Stimulated activated CD8-positive, alpha-beta memory T cell treated with anti-CD3 and anti-CD28 coated beads, Interleukin-7, amount 100 ng/mL, for 48 hours (primary cell): ENCODE results near the gene KIF17.
A peak's percentile ranks its signal among the peaks of the same experiment; 100 is the strongest.

Experiments
- DNase-seq, 2 donors: peaks; one replicate each; pipeline ENCODE4 v3.0.0-alpha.2; 2020; ENCODE audit warnings: low read depth in 1 of 2; ENCODE audit errors: extremely low read depth in 1 of 2

The KIF17 gene

DNA sequence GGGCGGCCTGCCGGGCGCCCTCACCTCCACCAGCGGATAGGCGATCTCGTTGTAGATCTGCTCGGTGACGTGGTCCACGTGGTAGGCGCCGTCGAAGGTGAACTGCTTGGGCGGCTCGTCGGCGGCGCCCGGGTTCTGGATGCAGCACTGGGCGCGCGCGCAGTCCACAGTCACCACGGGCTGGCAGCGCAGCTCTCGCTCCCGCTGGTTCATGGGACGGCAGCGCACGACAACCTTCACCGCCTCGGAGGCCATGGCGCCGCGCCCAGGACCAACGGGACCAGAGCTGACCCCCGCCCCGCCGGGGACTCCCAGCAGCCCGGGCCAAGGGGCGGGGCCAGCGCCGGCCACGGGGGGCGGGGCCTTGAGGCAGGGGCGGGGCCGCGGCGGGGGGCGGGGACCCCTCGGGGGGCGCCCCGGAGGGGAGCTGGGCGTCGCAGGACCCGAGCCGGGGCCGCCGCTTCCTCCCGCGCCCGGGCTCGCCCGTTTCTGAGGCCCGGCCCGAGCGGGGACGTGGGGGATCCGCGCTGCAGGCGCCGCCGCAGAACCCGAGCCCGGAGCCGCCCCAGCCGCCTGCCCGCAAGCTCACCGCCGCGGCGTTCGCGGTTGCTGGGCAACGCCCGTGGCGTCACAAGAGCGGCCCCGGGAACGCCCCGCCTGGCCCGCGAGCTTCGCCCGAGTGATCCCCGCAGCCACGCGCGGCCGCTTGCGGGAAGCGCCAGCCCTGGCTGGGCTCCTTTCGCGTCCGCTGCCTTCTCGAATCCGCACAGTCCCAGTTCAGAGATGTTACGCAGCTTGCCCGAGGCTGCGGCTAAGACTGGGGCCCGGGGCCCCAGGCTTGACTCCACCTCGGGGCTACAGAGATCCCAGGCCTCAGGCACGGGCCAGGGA lies at the start of gene KIF17:
TSS of gene KIF17 (minus strand) at position 556 of the 891 bp plus-strand sequence. CDS start at position 255, 301 bp downstream.
- DNase-seq = peak in 1 of 2 donors; percentile 26

DNA sequence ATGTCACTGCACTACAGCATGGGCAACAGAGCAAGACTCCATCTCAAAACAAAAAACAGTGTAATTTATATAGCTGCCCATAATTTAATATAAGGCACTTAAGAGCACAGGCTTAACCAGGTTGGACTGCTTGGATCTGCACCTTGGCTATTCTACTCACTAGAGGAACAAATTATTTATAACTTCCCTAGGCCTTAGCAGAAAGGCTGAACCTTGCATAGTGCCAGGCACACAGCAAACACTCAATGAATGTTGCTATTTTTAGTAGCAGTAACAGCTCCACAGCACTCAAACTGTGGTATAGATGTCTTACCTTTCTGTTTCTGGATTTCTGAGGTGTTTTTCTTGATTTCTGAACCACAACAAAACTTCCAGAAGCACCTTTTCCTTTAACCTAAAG lies 49.5 kb upstream of the KIF17 start:
- DNase-seq = no peak

DNA sequence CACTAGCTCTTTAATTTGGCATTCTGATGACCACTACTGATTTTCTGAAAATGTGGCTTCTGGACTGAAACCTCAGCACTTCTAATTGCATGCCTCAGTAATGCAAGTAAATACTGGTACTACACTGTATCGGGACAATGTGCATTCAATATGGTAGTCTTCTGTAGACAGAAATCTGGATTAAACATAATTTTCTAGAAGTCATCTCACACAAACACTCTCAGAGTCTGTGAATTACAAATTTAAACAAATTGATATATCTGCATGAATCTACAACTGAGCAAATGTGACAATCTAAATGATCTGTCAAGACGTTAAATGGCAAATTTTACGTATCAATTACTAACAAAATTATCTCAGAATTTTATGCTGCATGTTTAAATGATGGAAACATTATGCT lies 45.6 kb upstream of the KIF17 start:
- no peak for DNase-seq

- no peak for DNase-seq
These were observed 42.5 kb upstream of the KIF17 start for GRCh38 chr1:20760322-20760721.

- DNase-seq = no peak
These were observed 35.8 kb upstream of the KIF17 start for GRCh38 chr1:20753589-20753988.

- no peak for DNase-seq
These were observed 33.7 kb upstream of the KIF17 start for GRCh38 chr1:20751462-20751990.

DNA sequence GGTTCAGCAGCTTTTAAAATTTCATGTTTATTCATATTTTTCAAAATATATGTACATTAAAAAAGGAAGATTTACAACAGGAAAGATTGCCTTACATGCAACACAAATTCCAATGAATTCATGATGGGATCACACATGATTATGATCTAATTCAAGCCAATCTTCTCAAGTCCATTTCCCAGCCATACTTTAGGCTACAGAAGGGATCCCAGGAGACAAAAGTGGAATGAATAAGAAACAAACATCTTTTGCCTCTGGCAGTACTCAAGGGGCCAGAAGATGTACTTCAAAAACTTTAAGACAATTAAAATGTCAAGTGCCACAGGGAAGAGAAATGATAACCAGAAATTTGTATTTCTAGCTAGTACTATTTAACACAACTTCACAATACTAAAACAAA lies 24.9 kb upstream of the KIF17 start:
- no peak for DNase-seq

DNA sequence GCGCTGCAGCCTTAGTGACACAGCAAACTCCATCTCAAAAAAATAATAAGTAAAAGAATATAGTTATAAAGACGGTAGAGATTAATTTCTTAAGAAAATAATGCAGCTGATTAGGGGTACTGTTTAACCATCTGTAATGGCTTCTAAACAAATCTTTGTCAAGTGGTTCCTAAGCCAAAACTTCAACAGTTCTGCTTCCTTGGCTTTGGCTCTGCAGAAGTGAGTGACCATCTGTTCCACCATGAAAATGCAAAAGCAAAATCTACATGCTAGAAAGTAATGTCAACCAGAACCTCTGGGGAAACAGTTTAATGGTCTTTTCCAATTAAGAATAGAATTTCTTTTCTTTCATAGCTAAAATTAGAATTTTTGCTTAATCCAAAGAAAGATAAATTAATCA lies 23.0 kb upstream of the KIF17 start:
- DNase-seq = no peak

DNA sequence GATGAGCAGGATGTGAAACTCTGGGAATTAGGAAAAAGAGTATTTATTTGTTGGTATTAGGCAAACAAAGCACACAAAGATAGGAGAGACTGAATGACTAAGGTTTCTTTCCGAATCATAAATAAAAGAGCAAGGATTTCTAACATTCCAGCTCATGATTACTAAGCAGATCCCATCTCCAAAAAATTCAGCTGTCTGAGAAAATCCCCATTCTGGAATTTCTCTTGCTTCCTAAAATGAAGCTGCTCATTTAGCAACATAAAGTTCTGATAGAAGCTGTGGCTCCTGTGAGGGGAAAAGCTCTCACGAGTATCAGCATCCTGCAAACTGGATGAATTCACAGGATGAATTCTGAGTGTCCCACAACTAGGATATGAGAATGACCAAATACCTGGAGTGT lies 21.4 kb upstream of the KIF17 start:
- DNase-seq = no peak

- no peak for DNase-seq
These were observed 17.8 kb upstream of the KIF17 start for GRCh38 chr1:20735581-20736111.

- DNase-seq = no peak
These were observed 15.7 kb upstream of the KIF17 start for GRCh38 chr1:20733360-20733975.

- peak; percentile 45 to 74 for DNase-seq
These were observed 15.0 kb upstream of the KIF17 start, which contains the start of gene SH2D5 for GRCh38 chr1:20732588-20733359. Gene SH2D5 (minus strand): TSS chr1:20732703. CDS start chr1:20728044, 4,659 bp downstream.

DNA sequence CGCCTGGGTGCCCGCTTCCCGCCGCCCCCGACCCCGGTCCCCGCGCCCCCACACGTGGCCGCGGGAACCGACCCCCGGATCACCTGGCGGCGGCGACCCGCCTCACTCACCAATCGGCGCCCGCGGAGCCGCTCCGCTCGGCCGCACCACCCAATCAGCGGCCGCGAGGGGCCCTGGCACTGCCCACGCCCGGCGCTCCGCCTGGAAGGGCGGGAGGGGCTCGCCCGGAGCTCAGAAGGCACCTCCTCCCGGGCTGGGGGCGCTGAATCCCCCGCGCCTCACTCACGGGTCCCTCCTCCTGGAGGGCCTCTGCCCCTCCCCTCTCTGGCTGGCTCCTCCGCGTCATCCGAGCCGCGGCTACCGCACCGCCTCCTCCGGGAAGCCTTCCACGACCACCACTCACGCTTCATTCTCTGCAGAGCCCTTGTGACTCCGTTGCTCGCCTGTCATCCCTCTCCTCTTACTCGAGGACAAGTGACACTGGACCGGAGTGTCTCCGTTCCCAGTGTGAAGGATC lies 14.3 kb upstream of the KIF17 start:
- peak; percentile 37 to 38 for DNase-seq

DNA sequence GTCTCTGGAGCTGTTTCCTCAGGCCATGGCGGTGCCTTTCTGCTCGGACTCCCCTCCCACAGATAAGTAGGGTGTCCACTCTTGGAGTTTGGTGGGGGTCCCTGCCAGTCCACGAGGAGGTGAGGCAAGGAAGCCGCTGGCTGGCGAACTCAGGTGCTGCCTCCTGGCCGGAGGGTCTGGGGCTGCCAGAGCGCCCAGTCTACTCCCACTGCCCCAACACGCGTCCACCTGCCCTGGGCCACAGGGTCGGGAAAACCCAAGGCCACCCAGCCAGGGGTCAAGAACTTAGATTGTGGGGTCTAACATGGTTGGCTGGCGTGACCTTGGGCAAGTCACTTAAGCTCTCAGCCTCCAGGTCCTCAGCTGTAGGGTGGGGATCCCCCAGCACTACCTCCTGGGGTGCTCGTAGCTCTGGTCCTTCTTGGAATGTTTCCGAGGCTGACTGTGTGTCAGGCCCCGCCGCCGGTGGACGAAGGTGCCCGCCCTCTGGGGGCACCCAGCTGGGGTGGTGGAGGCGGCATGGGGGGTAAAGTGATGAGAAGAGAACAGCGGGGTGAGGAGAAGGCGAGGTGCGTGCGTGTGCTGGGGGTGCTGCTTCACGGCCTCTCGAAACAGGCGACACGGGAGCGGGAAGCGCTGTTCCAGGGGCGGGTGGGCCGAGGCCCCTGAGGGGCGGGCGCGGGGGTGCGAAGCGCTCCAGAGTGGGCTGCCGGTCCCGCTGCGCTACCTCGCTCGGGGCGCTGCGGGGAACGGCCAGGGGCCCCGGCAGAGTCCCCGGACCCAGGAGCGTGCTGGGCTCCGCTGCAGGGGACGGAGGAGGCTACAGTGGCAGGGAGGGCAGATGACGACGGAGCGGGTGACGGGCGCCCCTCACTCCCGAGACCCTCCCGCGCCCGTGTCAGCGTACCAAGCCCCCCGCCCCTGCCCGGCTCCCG lies 13.5 kb upstream of the KIF17 start:
- no peak for DNase-seq

DNA sequence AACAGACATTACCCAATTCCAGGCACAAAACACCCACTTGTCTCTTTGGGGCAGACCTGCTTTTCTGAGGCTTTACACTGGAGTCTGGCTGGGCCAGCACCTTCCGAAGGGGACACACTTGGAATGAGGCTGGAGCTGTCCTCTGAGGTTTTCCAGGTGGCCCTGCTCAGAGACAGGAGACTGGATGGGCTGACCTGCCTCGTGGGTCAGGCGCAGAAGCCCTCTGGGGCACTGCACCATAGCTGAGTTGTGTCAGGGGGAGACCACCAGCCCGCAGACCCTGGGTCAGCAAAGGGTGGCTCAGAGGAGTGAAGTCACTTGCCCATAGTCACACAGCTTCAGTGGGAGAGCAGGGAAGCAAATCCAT lies 12.9 kb upstream of the KIF17 start:
- no peak for DNase-seq

DNA sequence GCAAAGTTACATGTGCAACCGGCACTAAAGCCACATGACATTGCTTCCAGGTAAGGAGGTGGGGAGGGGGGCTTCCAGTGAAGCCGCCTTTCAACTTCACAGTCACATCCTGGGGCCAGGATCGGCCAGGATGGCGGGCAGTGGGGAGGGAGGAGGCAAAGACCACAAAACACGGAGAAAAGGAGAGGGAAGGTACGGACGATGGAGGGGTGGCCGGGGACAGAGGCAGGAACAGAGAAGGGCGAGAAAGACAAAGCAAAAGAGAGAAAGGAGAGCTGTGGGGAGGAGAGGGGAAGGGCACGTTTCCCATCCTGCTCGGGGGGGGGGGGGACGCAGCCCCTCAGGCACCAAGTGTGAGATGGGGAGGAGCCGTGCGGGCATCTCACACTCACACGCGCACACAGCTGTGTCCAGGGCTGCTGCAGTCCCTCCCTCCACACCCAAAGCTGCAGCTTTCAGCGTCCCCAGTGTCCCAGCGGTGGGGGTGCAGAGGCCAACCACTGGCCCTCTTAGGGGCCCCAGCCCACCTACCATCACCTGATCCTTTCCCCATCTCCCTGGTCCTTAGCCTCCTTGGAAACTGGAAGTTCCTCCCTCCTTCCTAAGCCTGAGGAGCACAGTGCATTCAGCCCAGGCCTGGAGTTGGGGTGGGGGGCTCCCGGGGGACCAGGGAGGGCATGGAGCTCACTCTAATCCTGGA lies 12.3 kb upstream of the KIF17 start:
- DNase-seq = no peak

DNA sequence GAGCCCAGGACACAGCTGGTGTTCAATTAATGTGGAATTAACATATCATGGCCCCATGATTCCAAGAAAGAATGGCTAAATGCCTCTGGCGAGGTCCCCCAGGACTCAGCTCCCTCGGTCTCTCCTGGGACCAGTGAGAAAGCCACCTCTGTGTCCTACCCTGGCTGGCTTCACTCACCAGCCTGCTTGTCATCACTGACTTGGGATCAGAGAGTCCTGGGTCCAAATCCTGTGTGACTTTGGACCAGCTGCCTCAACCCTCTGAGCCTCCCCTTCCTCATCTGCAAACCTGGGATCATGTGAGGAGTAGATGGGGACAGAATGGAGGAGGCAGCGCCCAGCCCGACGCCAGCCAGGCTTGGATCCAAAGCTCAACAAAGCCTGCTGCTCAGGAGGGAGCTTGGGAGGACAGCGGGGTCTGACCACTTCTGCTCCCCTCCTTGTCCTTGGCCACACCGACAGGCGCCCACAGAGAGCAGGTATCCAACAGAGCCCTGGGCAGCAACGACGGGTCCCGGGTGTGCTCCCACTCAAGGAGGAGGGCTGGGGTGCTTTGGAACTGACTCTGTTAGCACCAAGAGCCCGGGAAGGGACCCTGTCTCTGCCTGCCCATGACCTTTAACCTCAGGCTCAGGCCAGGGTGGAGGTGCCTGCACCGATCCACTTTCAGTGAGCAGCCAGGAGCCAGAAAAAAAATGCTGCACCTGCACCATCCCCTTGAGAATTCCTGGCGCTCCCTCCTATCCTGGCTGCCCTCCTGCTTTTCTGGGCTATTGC lies 11.5 kb upstream of the KIF17 start:
- no peak for DNase-seq
